ENCODE results near the gene SAMD11.

DNA sequence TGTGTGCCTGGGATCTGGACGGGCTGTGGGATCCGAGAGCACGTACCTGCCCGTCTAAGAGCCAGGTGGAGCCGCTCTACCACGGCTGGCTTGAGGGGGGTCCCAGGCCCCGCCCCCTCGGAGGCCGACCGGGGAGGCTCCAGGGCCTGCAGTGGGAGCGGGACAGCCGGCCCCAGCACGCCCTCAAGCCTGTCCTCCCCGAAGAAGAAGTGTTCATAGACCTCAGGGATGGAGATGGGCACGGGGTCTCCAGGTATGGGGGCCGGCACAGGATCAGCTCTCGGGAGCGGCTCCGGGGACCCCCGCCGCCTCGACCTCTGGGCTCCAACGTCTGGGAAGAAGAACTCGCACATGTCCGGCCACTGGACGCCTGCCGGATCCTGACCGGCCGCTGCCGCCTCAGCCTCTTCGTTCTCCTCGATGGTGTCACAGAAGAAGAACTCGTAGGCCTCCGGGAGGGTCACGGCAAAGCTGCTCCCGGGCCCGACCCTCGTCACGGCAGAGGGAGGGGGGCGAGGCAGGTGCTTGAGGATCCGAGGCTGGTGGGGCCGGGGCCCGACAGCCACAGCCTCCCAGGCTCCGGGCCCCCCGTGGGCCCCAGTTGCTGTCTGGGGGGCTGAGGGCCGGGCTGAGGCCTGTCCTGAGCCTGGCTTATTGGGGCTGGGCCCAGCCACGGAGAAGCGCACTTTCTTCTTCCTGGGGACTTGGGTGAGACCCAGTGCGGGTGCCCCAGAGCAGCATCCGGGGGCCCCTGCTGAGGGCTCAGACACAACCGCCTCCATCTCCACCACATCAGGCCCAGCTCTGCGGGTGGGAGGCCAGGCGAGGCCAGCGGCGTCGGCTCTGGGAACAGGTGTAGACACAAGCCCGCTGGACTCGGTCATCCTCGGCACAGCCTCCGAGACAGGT lies 55.4 kb downstream of the SAMD11 start:
- no peak for TF ChIP-seq REST (IDR thresholded peaks at IDR 0.05; ENCODE audit: low read depth)
- TF ChIP-seq, protein P1, sequence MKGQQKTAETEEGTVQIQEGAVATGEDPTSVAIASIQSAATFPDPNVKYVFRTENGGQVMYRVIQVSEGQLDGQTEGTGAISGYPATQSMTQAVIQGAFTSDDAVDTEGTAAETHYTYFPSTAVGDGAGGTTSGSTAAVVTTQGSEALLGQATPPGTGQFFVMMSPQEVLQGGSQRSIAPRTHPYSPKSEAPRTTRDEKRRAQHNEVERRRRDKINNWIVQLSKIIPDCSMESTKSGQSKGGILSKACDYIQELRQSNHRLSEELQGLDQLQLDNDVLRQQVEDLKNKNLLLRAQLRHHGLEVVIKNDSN (IDR thresholded peaks at IDR 0.05) = no peak
- TF ChIP-seq CEBPB (IDR thresholded peaks at IDR 0.05) = no peak
- no peak for TF ChIP-seq TEAD4 (IDR thresholded peaks at IDR 0.05)
- TF ChIP-seq CREB1 (IDR thresholded peaks at IDR 0.05; ENCODE audit: low read depth) = no peak
- no peak for TF ChIP-seq RAD21 (IDR thresholded peaks at IDR 0.05; ENCODE audit: low read depth)
- TF ChIP-seq ZBTB7A (IDR thresholded peaks at IDR 0.05; ENCODE audit: low read depth) = no peak
- TF ChIP-seq TCF12 (IDR thresholded peaks at IDR 0.05; ENCODE audit: low read depth) = no peak
- TF ChIP-seq, protein P2, sequence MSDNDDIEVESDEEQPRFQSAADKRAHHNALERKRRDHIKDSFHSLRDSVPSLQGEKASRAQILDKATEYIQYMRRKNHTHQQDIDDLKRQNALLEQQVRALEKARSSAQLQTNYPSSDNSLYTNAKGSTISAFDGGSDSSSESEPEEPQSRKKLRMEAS (IDR thresholded peaks at IDR 0.05) = no peak
- no peak for TF ChIP-seq YY1 (IDR thresholded peaks at IDR 0.05; ENCODE audit: low read depth)
- no peak for TF ChIP-seq EP300 (IDR thresholded peaks at IDR 0.05; ENCODE audit: borderline replicate concordance)
- no peak for TF ChIP-seq NFIC (IDR thresholded peaks at IDR 0.05)
- TF ChIP-seq TAF1 (IDR thresholded peaks at IDR 0.05; ENCODE audit: low read depth) = no peak
- TF ChIP-seq EGR1 (IDR thresholded peaks at IDR 0.05) = no peak
